Vagina (tissue), 2 donors: ENCODE results near the gene NSUN6.

ENCODE experiments used
- CTCF ChIP-seq, 3 experiments: fragments of 450-650 bp in 2 of 3; fragments of 200-600 bp in 1 of 3; sonication (generic) in 1 of 3; IDR thresholded peaks; one replicate each; pipeline ENCODE4 v1.5.1; 2017 to 2019; ENCODE audit warnings: antibody characterized with exemption in 3 of 3, mild to moderate bottlenecking in 2 of 3, moderate library complexity in 2 of 3
- POLR2AphosphoS5 ChIP-seq, 2 donors: sonication (generic); formaldehyde crosslinking; IDR thresholded peaks; one replicate each; pipeline ENCODE4 v1.9.0; 2017; ENCODE audit warnings: antibody characterized with exemption in 2 of 2, mild to moderate bottlenecking in 2 of 2, low read depth in 1 of 2; ENCODE audit not compliant: insufficient read depth in 1 of 2

GRCh38 chr10:18665815-18666558 lies 14.6 kb upstream of the NSUN6 start:
- TF ChIP-seq CTCF (IDR thresholded peaks at IDR 0.05) (no peak), POLR2AphosphoS5 (IDR thresholded peaks at IDR 0.05; ENCODE audit: insufficient read depth in 1 of 2, low read depth in 1 of 2) (no peak)
